Measurements from ENCODE around the gene ANKHD1.
"Not testable (repeated sequence)": the region's sequence is repeated elsewhere in the genome, so short reads cannot be mapped to it uniquely, and the experiment has no call there.

Gene ANKHD1

DNA sequence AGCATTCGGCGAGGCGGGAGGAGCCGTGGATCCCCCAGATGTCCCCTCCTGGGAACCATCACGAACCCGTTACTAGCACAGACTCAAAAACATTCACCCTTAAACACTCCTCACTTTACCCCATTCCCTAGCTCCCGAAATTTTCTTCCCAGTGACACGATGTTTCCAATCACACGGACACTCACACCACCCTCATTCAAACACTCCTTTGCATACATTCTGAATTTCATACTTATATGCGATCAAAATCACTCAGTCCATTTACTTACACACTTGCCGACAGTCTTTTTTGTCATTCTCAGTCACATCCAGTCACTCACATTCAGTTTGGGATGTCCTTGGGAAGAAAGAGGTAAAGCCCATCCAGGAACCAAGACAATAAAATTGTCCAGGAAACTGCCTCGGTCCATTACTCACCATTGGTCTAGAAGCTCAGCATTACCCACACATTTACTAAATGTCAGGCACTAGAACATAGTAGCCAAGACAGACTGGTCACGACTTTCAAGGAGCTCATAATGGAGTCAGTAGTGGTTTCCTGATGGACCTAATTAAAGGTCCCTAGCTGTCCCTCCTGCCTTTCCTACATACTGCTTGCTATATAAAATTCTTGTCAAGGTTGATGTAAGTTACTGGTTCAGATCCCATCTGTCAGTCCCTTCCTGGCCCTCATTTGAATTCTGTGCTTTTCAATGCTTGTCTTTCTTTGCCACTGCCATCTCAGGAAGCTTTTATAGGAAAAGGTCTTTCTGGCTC is 163.6 kb downstream of the ANKHD1 start:
- DNase-seq: no peak

DNA sequence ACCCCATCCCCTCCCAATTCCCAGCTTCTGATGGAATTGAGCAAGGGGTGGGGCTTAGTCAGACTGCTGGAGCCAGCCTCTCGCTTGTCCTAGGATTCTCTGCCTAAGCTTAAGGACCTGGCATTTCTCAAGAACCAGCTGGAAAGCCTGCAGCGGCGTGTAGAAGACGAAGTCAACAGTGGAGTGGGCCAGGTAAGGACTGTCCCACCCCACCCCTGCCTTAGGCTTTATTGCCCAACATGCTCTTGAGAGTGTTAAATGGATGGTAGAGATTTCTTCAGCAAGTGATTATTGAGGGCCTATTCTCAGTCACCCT is 164.1 kb downstream of the ANKHD1 start:
- DNase-seq: no peak

DNA sequence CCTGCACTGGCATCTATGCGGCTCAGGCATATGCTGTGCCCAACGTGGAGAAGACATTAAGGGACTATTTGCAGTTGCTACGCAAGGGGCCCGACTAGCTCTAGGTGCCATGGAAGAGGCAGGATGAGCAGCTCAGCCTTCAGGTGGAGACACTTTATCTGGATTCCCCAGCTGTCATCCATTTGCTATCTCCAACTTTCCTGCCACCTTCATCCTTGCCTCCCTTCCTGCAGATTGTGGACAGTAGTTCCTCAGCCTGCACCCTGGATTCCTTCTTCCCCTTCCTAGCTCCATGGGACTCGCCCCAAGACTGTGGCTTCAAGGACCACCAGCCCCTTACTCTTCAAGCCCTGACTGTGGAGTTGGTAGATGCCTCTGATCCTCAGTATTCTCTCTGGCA is 165.0 kb downstream of the ANKHD1 start:
- no peak for DNase-seq

GRCh38 chr5:140567136-140567818 is 165.6 kb downstream of the ANKHD1 start:
- no peak for DNase-seq

GRCh38 chr5:140567871-140568270 is 166.2 kb downstream of the ANKHD1 start:
- no peak for DNase-seq

DNA sequence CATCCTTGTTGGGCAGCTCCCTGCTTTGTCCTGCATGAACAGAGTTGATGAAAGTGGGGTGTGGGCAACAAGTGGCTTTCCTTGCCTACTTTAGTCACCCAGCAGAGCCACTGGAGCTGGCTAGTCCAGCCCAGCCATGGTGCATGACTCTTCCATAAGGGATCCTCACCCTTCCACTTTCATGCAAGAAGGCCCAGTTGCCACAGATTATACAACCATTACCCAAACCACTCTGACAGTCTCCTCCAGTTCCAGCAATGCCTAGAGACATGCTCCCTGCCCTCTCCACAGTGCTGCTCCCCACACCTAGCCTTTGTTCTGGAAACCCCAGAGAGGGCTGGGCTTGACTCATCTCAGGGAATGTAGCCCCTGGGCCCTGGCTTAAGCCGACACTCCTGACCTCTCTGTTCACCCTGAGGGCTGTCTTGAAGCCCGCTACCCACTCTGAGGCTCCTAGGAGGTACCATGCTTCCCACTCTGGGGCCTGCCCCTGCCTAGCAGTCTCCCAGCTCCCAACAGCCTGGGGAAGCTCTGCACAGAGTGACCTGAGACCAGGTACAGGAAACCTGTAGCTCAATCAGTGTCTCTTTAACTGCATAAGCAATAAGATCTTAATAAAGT is 166.9 kb downstream of the ANKHD1 start:
- no peak for DNase-seq

DNA sequence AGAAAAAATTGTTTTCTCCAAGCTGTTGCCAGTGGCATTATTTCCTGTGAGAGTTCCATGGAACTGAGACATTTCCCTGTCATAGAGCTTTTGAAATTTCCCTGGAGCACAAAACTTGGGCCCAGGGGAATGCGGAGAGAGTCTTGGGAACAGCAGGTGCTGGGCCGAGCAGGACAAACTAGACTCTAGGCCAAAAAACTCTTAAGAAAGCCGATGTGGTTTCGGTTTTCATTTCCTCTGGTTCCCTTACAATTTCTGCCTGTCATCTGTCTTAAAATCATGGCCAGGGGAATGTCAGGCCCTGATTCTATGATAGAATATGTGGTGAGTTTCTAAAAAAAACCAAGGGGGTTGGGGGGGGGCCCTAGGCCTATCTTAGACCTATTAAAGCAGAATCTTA is 167.6 kb downstream of the ANKHD1 start:
- DNase-seq: no peak

- no peak for DNase-seq
Measured at GRCh38 chr5:140570058-140570457, 168.4 kb downstream of the ANKHD1 start.

- no peak for DNase-seq
Measured at GRCh38 chr5:140570488-140570887, 168.9 kb downstream of the ANKHD1 start.

DNA sequence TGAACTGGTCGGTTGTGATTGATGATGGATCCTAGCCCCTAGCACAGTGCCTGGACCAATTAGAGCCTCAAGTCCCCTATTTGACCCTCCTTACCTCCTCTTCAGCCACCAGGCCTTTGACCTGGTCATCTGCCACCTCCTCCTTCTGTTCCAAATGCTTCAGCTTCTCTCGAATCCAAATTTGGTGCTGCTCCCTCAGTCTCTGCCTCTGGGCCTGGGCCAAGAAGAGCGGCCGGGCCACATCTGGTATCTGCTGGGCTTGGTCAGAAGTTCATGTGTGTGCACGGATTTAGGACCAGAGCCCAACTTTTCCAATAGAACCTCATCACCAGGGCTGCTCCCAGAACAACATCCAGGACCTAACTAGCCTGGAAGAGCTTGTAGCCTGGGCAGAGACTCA is 169.5 kb downstream of the ANKHD1 start:
- DNase-seq: no peak

GRCh38 chr5:140573683-140574082 is 172.1 kb downstream of the ANKHD1 start:
- DNase-seq: no peak

DNA sequence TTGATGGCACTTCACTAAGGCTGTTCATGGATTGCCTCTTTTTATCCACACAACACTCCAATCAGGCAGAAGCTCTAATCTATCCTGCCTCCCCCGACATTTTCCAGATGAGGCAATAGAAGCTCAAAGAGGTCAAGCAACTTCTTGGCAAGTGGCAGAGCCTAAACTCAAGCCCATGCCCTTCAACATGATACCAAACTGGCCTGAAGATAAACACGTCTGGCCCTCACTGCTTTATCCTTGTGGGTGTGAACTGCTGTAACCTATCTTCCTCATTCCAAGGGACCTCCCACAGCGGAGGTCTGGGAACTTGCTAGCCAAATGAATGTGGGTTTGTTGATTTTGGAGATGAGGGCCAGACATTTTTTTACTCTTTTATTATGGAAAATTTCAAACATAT is 172.5 kb downstream of the ANKHD1 start:
- DNase-seq: no peak

DNA sequence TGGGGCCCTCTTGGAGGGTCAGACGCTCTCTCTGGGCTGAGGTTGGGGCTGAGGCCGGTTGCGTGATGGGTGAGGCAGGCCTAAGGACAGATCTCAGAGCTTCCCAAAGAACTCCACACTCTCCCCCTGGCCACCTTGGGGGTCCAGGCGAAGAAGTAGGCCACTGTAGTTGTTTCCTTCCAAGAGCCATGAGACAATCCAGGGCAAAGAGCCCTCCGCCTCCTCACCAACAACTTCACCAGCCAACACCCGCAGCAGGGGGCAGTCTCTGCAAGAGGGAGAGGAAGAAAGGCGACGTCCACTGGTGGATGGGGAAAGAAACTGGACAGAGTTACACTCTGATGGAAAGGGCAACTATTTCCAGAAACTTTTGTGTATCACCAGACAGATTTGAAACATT is 173.7 kb downstream of the ANKHD1 start:
- DNase-seq: no peak

GRCh38 chr5:140576776-140577201 is 175.2 kb downstream of the ANKHD1 start:
- DNase-seq: no peak

DNA sequence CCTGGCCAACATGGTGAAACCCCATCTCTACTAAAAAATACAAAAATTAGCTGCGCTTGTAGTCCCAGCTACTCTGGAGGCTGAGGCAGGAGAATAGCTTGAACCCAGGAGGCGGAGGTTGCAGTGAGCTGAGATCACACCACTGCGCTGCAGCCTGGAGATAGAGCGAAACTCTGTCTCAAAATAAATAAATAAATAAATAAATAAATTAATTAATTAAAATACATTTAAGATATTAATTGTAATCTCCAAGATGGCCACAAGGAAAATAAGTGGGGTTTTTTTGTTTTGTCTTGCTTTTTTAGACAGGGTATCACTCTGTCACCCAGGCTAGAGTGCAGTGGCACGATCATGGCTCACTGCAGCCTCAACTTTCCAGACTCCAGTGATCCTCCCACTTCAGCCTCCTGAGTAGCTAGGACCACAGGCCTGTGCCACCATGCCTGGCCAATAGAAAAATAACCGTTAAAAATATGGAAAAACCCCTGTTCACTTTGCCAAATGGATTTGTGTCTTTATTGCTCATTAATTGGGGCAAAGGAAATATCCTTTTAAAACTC is 177.6 kb downstream of the ANKHD1 start:
- DNase-seq: not testable (repeated sequence)

DNA sequence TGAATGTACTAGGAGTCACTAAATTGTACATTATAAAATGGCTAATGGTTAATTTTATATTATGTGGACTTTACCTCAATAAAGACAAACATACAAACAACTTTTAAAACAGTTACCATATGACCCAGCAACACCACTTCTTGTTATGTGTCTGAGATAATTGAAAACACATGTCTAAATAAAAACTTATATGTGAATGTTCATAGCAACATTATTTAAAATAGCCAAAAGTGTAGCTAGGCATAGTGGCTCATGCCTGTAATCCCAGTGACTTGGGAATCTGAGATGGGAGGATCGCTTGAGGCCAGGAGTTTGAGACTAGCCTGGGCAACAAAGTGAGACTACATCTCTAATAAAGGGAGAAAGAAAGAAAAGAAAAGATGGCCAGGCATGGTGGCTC is 185.9 kb downstream of the ANKHD1 start:
- no peak for DNase-seq

- DNase-seq: no peak
Measured at GRCh38 chr5:140588311-140589070, 186.9 kb downstream of the ANKHD1 start.
